Hepatocyte (in vitro differentiated cells): ENCODE measurements around the gene SPATA2.

Experiments used
- EZH2 ChIP-seq: fragments of 200-600 bp; sonication (generic); IDR thresholded peaks from 2 replicates; pipeline ENCODE4 v1.6.1; 2016; ENCODE audit warnings: antibody characterized with exemption, mild to moderate bottlenecking, borderline replicate concordance
- TF ChIP-seq, protein P1 (sequence below): fragments of 200-600 bp; sonication (generic); IDR thresholded peaks from 2 replicates; pipeline ENCODE4 v1.5.1; 2016; ENCODE audit warnings: antibody characterized with exemption, mild to moderate bottlenecking; ENCODE audit not compliant: poor library complexity

DNA sequence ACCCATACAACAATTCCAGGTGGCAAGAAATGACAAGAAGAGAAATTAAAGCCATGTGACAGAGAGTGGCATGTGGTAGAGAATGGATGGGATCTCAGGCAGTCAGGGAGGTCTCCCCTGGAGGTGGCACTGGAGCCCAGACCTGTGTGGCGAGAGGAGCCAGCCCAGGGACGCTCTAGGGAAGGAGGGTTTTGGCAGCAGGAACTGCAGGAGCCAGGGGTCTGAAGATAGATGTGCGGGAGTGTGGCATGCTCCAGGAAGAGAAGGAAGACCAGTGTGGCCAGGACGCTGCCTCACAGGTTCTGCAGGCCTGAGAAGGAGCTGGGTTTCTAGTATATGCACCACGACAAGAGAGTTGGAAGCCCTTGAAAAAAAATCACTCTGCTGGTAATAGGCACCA, 45.1 kb downstream of the SPATA2 start:
- TF ChIP-seq, protein P1, sequence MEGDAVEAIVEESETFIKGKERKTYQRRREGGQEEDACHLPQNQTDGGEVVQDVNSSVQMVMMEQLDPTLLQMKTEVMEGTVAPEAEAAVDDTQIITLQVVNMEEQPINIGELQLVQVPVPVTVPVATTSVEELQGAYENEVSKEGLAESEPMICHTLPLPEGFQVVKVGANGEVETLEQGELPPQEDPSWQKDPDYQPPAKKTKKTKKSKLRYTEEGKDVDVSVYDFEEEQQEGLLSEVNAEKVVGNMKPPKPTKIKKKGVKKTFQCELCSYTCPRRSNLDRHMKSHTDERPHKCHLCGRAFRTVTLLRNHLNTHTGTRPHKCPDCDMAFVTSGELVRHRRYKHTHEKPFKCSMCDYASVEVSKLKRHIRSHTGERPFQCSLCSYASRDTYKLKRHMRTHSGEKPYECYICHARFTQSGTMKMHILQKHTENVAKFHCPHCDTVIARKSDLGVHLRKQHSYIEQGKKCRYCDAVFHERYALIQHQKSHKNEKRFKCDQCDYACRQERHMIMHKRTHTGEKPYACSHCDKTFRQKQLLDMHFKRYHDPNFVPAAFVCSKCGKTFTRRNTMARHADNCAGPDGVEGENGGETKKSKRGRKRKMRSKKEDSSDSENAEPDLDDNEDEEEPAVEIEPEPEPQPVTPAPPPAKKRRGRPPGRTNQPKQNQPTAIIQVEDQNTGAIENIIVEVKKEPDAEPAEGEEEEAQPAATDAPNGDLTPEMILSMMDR, result no peak
- TF ChIP-seq EZH2, result no peak
